Gastroesophageal sphincter (tissue), 4 donors: ENCODE data around the gene MED8. TPM values are rescaled to one million over a fixed set of nuclear protein-coding genes. Genes with fewer than 3 reads are reported as not detected.
A peak's percentile ranks its signal among the peaks of the same experiment; 100 is the strongest.

Source experiments
- ATAC-seq: fragments of 150-250 bp; one replicate; pipeline ENCODE4 v1.9.1; 2016; ENCODE audit warnings: mild to moderate bottlenecking, moderate library complexity
- H3K27ac ChIP-seq, 4 donors: fragments of 200-600 bp; sonication (generic) in 3 of 4; 1 replicate in 3 of 4; 2 replicates in 1 of 4; pipeline ENCODE4 v1.5.1; 2016 to 2019
- H3K27me3 ChIP-seq: fragments of 200-600 bp; sonication (generic); one replicate; pipeline ENCODE4 v1.5.1; 2019
- H3K36me3 ChIP-seq, 2 donors: fragments of 200-600 bp; sonication (generic); one replicate each; pipeline ENCODE4 v1.5.1; 2019; ENCODE audit warnings: control low read depth in 1 of 2
- H3K4me1 ChIP-seq, 3 donors: fragments of 200-600 bp; sonication (generic); 1 replicate in 2 of 3; 2 replicates in 1 of 3; pipeline ENCODE4 v1.5.1; 2016 to 2019; ENCODE audit warnings: control low read depth in 2 of 3
- H3K4me3 ChIP-seq, 2 donors: fragments of 200-600 bp; sonication (generic); one replicate each; pipeline ENCODE4 v1.5.1; 2019; ENCODE audit warnings: mild to moderate bottlenecking in 1 of 2, moderate library complexity in 1 of 2
- H3K9me3 ChIP-seq, 3 donors: fragments of 200-600 bp; sonication (generic); one replicate each; pipeline ENCODE4 v1.5.1; 2017 to 2019; ENCODE audit warnings: control low read depth in 2 of 3
- CTCF ChIP-seq, 4 experiments: fragments of 200-600 bp in 2 of 4; fragments of 450-650 bp in 2 of 4; sonication (generic) in 1 of 4; IDR thresholded peaks; one replicate each; pipeline ENCODE4 v1.5.1; 2017 to 2019; ENCODE audit warnings: antibody characterized with exemption in 4 of 4, mild to moderate bottlenecking in 2 of 4, moderate library complexity in 2 of 4
- EP300 ChIP-seq: sonication (generic); formaldehyde crosslinking; IDR thresholded peaks from one replicate; pipeline ENCODE4 v1.6.1; 2017; ENCODE audit warnings: antibody characterized with exemption, mild to moderate bottlenecking
- POLR2A ChIP-seq, 2 donors: fragments of 450-650 bp; IDR thresholded peaks; one replicate each; pipeline ENCODE4 v1.6.1; 2017; ENCODE audit warnings: antibody characterized with exemption in 2 of 2, mild to moderate bottlenecking in 2 of 2, moderate library complexity in 1 of 2
- POLR2AphosphoS5 ChIP-seq: sonication (generic); formaldehyde crosslinking; IDR thresholded peaks from one replicate; pipeline ENCODE4 v1.6.1; 2017; ENCODE audit warnings: antibody characterized with exemption
- WGBS, 2 donors: methylation state at CpG; one replicate each; pipeline ENCODE4 v1.1.5; 2018; ENCODE audit warnings: low coverage in 1 of 2; 5-methylcytosine and 5-hydroxymethylcytosine counted together
- total RNA-seq, 4 donors: library from RNA; depleted of rRNA; stranded (reverse); fragments of >200 nt; gene quantifications; one replicate each; pipeline ENCODE4 v1.1.0, GENCODE V29; 2016

MED8 gene
- total RNA-seq, 4 donors from 2014 or later = 31.4 to 41.1 (median 33.6) TPM

GRCh38 chr1:43368646-43369020 lies 21.0 kb downstream of the MED8 start:
- H3K27ac ChIP-seq = peak overlapping the region; percentile 35 to 96 (median 96)
- H3K36me3 ChIP-seq = peaks cover 0 to 30% of the 10 kb centered on the region in 2 donors
- WGBS, 2 donors = 4 to 20% methylated on average over 5 to 6 of the region's 6 CpGs

GRCh38 chr1:43367904-43368645 lies 21.5 kb downstream of the MED8 start, which contains the start of gene ELOVL1:
Gene ELOVL1 (minus strand): TSS chr1:43368011. CDS start chr1:43365609, 2,402 bp downstream.
- 0% methylated on average over 1 to 2 of the region's 58 CpGs for WGBS, 2 donors

More at GRCh38 chr1:43368646-43369020, 21.0 kb downstream of the MED8 start:
- no peak for ATAC-seq
- no peak for TF ChIP-seq POLR2A (IDR thresholded peaks at IDR 0.05)
- TF ChIP-seq EP300 = no peak
- no peak for TF ChIP-seq POLR2AphosphoS5
- Histone ChIP-seq H3K4me1 (peaks cover 6 to 47% (median 16%) of the 10 kb centered on the region in 3 donors), H3K4me3 (peak overlapping the region; percentile 85 to 94), H3K27me3 (no peaks in the 10 kb centered on the region), H3K9me3 (no peaks in the 10 kb centered on the region)

GRCh38 chr1:43367026-43367903 lies 22.3 kb downstream of the MED8 start:
- Histone ChIP-seq H3K4me1 (peaks cover 6 to 46% (median 16%) of the 10 kb centered on the region in 3 donors), H3K4me3 (peak overlapping the region; percentile 85 to 94), H3K27me3 (no peaks in the 10 kb centered on the region), H3K36me3 (peaks cover 0 to 35% of the 10 kb centered on the region in 2 donors), H3K27ac (peak overlapping the region; percentile 91 to 96 (median 96)), H3K9me3 (no peaks in the 10 kb centered on the region)
- TF ChIP-seq CTCF (IDR thresholded peaks at IDR 0.05) = peak in 1 of 4 experiments; percentile 12
- peak in 1 of 2 donors; percentile 15 for TF ChIP-seq POLR2A (IDR thresholded peaks at IDR 0.05)
- TF ChIP-seq EP300 = no peak
- ATAC-seq = no peak
- WGBS, 2 donors = 0 to 4% methylated on average over 5 to 6 of the region's 48 CpGs

More at GRCh38 chr1:43367904-43368645, 21.5 kb downstream of the MED8 start, which contains the start of gene ELOVL1:
- Histone ChIP-seq H3K27ac (peak within 1 kb of the TSS; percentile 91 to 96 (median 96)), H3K9me3 (no peaks in the 10 kb centered on the region), H3K27me3 (no peaks in the 10 kb centered on the region), H3K36me3 (peaks cover 0 to 30% of the 10 kb centered on the region in 2 donors), H3K4me1 (peaks cover 6 to 46% (median 16%) of the 10 kb centered on the region in 3 donors), H3K4me3 (peak within 1 kb of the TSS; percentile 85 to 94)
- TF ChIP-seq POLR2A (IDR thresholded peaks at IDR 0.05) = peak; percentile 75 to 80
- TF ChIP-seq CTCF (IDR thresholded peaks at IDR 0.05) = peak in 3 of 4 experiments; percentile 29 to 49 (median 49)
- TF ChIP-seq EP300 = no peak
- TF ChIP-seq POLR2AphosphoS5 = peak; percentile 63
- ATAC-seq = peak; percentile 98

- TF ChIP-seq POLR2A (IDR thresholded peaks at IDR 0.05) = no peak
- no peak for TF ChIP-seq POLR2AphosphoS5
- TF ChIP-seq EP300 = no peak
- no peak for TF ChIP-seq CTCF (IDR thresholded peaks at IDR 0.05)
- peak overlapping the region; percentile 91 to 96 (median 96) for H3K27ac ChIP-seq
- H3K4me1 ChIP-seq = peaks cover 6 to 46% (median 16%) of the 10 kb centered on the region in 3 donors
- H3K4me3 ChIP-seq = peak overlapping the region; percentile 85 to 94
- WGBS, 2 donors = 40% methylated on average over 1 of the region's 5 CpGs; no CpG with 5 or more reads in 1 of the 2 donors
- H3K36me3 ChIP-seq = peaks cover 0 to 41% of the 10 kb centered on the region in 2 donors
- H3K27me3 ChIP-seq = no peaks in the 10 kb centered on the region
- ATAC-seq = no peak
- H3K9me3 ChIP-seq = no peaks in the 10 kb centered on the region
Observed at GRCh38 chr1:43366601-43367025, 23.0 kb downstream of the MED8 start.

GRCh38 chr1:43366179-43366578 lies 23.4 kb downstream of the MED8 start:
- 47 to 74% methylated on average over 4 of the region's 11 CpGs for WGBS, 2 donors
- Histone ChIP-seq H3K36me3 (peaks cover 0 to 46% of the 10 kb centered on the region in 2 donors), H3K4me3 (peak overlapping the region in 1 of 2 donors; percentile 94), H3K9me3 (no peaks in the 10 kb centered on the region), H3K4me1 (peaks cover 6 to 46% (median 16%) of the 10 kb centered on the region in 3 donors), H3K27ac (peak overlapping the region; percentile 91 to 96 (median 96)), H3K27me3 (no peaks in the 10 kb centered on the region)
- TF ChIP-seq EP300 = no peak
- no peak for TF ChIP-seq POLR2AphosphoS5
- no peak for TF ChIP-seq CTCF (IDR thresholded peaks at IDR 0.05)
- TF ChIP-seq POLR2A (IDR thresholded peaks at IDR 0.05) = no peak
- ATAC-seq = no peak
